HEK293 (cell line): ENCODE data around the gene NR3C2.

Experiments
- CTCF ChIA-PET: fragments of 350-600 bp; formaldehyde crosslinking; extraction: SDS; loops from one replicate; lab custom pipeline; 2021; ENCODE audit warnings: antibody characterized with exemption; lab: Yijun Ruan, JAX
- POLR2A ChIA-PET: fragments of 300-600 bp; formaldehyde crosslinking; extraction: SDS; loops from one replicate; lab custom pipeline; 2020; ENCODE audit warnings: antibody characterized with exemption, inconsistent platforms; lab: Yijun Ruan, JAX
- H3K27ac ChIP-seq: fragments of 200-500 bp; sonication (Bioruptor generic); 2 replicates; pipeline ENCODE4 v1.5.1; 2014; ENCODE audit warnings: low read depth, low read length, control low read depth, inconsistent platforms; ENCODE audit errors: extremely low read depth
- H3K36me3 ChIP-seq, 2 experiments: fragments of 200-500 bp in 1 of 2; sonication (Bioruptor generic) in 1 of 2; 1 replicate in 1 of 2; 2 replicates in 1 of 2; pipeline ENCODE4 v1.5.1; 2014 to 2017; ENCODE audit warnings: inconsistent platforms in 2 of 2, low read length in 2 of 2; ENCODE audit not compliant: control insufficient read depth in 2 of 2, insufficient read depth in 1 of 2
- H3K4me1 ChIP-seq: fragments of 200-500 bp; sonication (Bioruptor generic); 2 replicates; pipeline ENCODE4 v1.5.1; 2014; ENCODE audit warnings: mild to moderate bottlenecking, low read length, inconsistent platforms; ENCODE audit not compliant: control insufficient read depth, insufficient read depth
- H3K4me3 ChIP-seq: 2 replicates; pipeline ENCODE4 v1.5.1; 2011; ENCODE audit warnings: low read depth, mild to moderate bottlenecking, control low read depth, low read length, moderate library complexity
- H3K9me3 ChIP-seq: fragments of 200-500 bp; sonication (Bioruptor generic); 2 replicates; pipeline ENCODE4 v1.5.1; 2014; ENCODE audit warnings: low read depth, low read length, inconsistent platforms; ENCODE audit not compliant: control insufficient read depth, insufficient read depth
- BCL11A ChIP-seq: fragments of 450-650 bp; formaldehyde crosslinking; IDR thresholded peaks from 2 replicates; pipeline ENCODE4 v1.5.1; 2016; ENCODE audit warnings: low read depth, missing biosample characterization, missing genetic modification characterization
- HOXD13 ChIP-seq: sonication (generic); formaldehyde crosslinking; IDR thresholded peaks from 2 replicates; pipeline ENCODE4 v1.8.0; 2022; ENCODE audit warnings: missing genetic modification reagents, borderline replicate concordance
- ZBTB7A ChIP-seq: fragments of 450-650 bp; formaldehyde crosslinking; IDR thresholded peaks from 2 replicates; pipeline ENCODE4 v1.5.1; 2016; ENCODE audit warnings: low read depth, missing biosample characterization, missing genetic modification characterization
- ZFHX2 ChIP-seq: fragments of 450-650 bp; formaldehyde crosslinking; conservative IDR thresholded peaks from 2 replicates; pipeline ENCODE4 v1.5.1; 2016; ENCODE audit warnings: missing biosample characterization, missing genetic modification characterization
- ZNF157 ChIP-seq: fragments of 450-650 bp; formaldehyde crosslinking; IDR thresholded peaks from 2 replicates; pipeline ENCODE4 v1.5.1; 2016; ENCODE audit warnings: missing biosample characterization, missing genetic modification characterization
- ZNF174 ChIP-seq: fragments of 450-650 bp; formaldehyde crosslinking; IDR thresholded peaks from 2 replicates; pipeline ENCODE4 v1.5.0; 2017; ENCODE audit warnings: missing biosample characterization, mild to moderate bottlenecking, missing genetic modification characterization
- ZNF19 ChIP-seq: fragments of 450-650 bp; formaldehyde crosslinking; IDR thresholded peaks from 2 replicates; pipeline ENCODE4; 2016; ENCODE audit warnings: missing biosample characterization, missing genetic modification characterization, low read depth
- ZNF2 ChIP-seq: fragments of 450-650 bp; formaldehyde crosslinking; IDR thresholded peaks from 2 replicates; pipeline ENCODE4 v1.5.1; 2016; ENCODE audit warnings: missing biosample characterization, missing genetic modification characterization
- ZNF341 ChIP-seq: fragments of 450-650 bp; formaldehyde crosslinking; IDR thresholded peaks from 2 replicates; pipeline ENCODE4; 2016; ENCODE audit warnings: low read depth, missing biosample characterization, missing genetic modification characterization
- ZNF629 ChIP-seq: fragments of 450-650 bp; formaldehyde crosslinking; IDR thresholded peaks from 2 replicates; pipeline ENCODE4 v1.5.1; 2017; ENCODE audit warnings: missing biosample characterization, missing genetic modification characterization
- ZNF701 ChIP-seq: fragments of 450-650 bp; formaldehyde crosslinking; IDR thresholded peaks from 2 replicates; pipeline ENCODE4 v1.5.1; 2016; ENCODE audit warnings: missing biosample characterization, missing genetic modification characterization
- ZNF747 ChIP-seq: fragments of 450-650 bp; formaldehyde crosslinking; IDR thresholded peaks from 2 replicates; pipeline ENCODE4 v1.5.1; 2016; ENCODE audit warnings: missing biosample characterization, missing genetic modification characterization
- ZNF776 ChIP-seq: fragments of 450-650 bp; formaldehyde crosslinking; IDR thresholded peaks from 2 replicates; pipeline ENCODE4 v1.5.0; 2017; ENCODE audit warnings: missing biosample characterization, missing genetic modification characterization, borderline replicate concordance
- ZNF791 ChIP-seq: fragments of 450-650 bp; formaldehyde crosslinking; IDR thresholded peaks from 2 replicates; pipeline ENCODE4 v1.5.1; 2016; ENCODE audit warnings: missing biosample characterization, missing genetic modification characterization
- ZSCAN16 ChIP-seq: fragments of 450-650 bp; formaldehyde crosslinking; IDR thresholded peaks from 2 replicates; pipeline ENCODE4 v1.5.1; 2016; ENCODE audit warnings: missing biosample characterization, missing genetic modification characterization
- TF ChIP-seq, protein P1 (sequence below): fragments of 450-650 bp; formaldehyde crosslinking; IDR thresholded peaks from 2 replicates; pipeline ENCODE4 v1.5.1; 2016; ENCODE audit warnings: missing biosample characterization, missing genetic modification characterization
- TF ChIP-seq, protein P2 (sequence below): fragments of 450-650 bp; formaldehyde crosslinking; IDR thresholded peaks from 2 replicates; pipeline ENCODE4 v1.5.1; 2016; ENCODE audit warnings: missing biosample characterization, missing genetic modification characterization
- TF ChIP-seq, protein P3 (sequence below): fragments of 450-650 bp; formaldehyde crosslinking; IDR thresholded peaks from 2 replicates; pipeline ENCODE4 v1.5.1; 2016; ENCODE audit warnings: missing biosample characterization, missing genetic modification characterization
- TF ChIP-seq, protein P4 (sequence below): fragments of 450-650 bp; formaldehyde crosslinking; IDR thresholded peaks from 2 replicates; pipeline ENCODE4 v1.5.1; 2016; ENCODE audit warnings: missing biosample characterization, missing genetic modification characterization

NR3C2 gene

DNA sequence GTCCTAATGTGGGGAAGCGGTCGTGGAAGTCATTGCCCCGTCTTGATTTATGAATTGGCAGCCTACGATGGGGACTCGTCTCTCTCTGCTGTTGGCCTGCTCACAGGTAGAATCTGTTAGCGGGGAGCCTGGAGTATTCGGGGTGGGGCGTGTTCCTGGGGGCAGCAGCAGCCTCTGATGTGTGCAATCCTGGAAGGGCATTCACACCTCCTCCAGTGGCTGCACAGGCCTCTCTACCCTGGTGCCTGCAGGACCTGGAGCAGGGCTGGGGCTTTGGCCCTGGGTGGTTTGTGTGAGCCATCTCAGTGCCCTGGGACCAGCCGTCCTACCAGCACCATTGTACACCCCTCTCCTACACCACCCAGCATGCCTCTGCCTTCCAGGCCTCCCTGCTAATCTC, 369.4 kb downstream of the NR3C2 start:
- CTCF ChIA-PET = no interaction called here
- POLR2A ChIA-PET = no interaction called here
- no peak overlapping the region for H3K27ac ChIP-seq
- H3K4me3 ChIP-seq = no peak overlapping the region
- peaks cover 0 to 10% of the 10 kb centered on the region in 2 experiments; a peak in 1 of 3 replicates for H3K36me3 ChIP-seq
- no peaks in the 10 kb centered on the region for H3K4me1 ChIP-seq
- H3K9me3 ChIP-seq = no peaks in the 10 kb centered on the region; the same call in 1 of the 2 replicates
- TF ChIP-seq ZSCAN16 (tag by site-specific recombination) (no peak), ZNF629 (tag by site-specific recombination) (no peak), ZNF157 (tag by site-specific recombination) (no peak), ZBTB7A (tag by site-specific recombination) (no peak), ZNF701 (tag by site-specific recombination) (no peak), ZNF2 (no peak), HOXD13 (no peak), ZNF791 (no peak), ZNF174 (tag by site-specific recombination) (no peak), BCL11A (tag by site-specific recombination) (no peak), ZNF19 (tag by site-specific recombination) (no peak), ZNF341 (tag by site-specific recombination) (no peak), ZNF776 (tag by site-specific recombination) (no peak), ZNF747 (tag by site-specific recombination) (no peak), ZFHX2 (no peak)
- TF ChIP-seq, protein P1, sequence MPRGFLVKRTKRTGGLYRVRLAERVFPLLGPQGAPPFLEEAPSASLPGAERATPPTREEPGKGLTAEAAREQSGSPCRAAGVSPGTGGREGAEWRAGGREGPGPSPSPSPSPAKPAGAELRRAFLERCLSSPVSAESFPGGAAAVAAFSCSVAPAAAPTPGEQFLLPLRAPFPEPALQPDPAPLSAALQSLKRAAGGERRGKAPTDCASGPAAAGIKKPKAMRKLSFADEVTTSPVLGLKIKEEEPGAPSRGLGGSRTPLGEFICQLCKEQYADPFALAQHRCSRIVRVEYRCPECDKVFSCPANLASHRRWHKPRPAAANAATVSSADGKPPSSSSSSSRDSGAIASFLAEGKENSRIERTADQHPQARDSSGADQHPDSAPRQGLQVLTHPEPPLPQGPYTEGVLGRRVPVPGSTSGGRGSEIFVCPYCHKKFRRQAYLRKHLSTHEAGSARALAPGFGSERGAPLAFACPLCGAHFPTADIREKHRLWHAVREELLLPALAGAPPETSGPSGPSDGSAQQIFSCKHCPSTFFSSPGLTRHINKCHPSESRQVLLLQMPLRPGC (tag by site-specific recombination) = no peak
- TF ChIP-seq, protein P2, sequence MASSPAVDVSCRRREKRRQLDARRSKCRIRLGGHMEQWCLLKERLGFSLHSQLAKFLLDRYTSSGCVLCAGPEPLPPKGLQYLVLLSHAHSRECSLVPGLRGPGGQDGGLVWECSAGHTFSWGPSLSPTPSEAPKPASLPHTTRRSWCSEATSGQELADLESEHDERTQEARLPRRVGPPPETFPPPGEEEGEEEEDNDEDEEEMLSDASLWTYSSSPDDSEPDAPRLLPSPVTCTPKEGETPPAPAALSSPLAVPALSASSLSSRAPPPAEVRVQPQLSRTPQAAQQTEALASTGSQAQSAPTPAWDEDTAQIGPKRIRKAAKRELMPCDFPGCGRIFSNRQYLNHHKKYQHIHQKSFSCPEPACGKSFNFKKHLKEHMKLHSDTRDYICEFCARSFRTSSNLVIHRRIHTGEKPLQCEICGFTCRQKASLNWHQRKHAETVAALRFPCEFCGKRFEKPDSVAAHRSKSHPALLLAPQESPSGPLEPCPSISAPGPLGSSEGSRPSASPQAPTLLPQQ = no peak
- TF ChIP-seq, protein P3, sequence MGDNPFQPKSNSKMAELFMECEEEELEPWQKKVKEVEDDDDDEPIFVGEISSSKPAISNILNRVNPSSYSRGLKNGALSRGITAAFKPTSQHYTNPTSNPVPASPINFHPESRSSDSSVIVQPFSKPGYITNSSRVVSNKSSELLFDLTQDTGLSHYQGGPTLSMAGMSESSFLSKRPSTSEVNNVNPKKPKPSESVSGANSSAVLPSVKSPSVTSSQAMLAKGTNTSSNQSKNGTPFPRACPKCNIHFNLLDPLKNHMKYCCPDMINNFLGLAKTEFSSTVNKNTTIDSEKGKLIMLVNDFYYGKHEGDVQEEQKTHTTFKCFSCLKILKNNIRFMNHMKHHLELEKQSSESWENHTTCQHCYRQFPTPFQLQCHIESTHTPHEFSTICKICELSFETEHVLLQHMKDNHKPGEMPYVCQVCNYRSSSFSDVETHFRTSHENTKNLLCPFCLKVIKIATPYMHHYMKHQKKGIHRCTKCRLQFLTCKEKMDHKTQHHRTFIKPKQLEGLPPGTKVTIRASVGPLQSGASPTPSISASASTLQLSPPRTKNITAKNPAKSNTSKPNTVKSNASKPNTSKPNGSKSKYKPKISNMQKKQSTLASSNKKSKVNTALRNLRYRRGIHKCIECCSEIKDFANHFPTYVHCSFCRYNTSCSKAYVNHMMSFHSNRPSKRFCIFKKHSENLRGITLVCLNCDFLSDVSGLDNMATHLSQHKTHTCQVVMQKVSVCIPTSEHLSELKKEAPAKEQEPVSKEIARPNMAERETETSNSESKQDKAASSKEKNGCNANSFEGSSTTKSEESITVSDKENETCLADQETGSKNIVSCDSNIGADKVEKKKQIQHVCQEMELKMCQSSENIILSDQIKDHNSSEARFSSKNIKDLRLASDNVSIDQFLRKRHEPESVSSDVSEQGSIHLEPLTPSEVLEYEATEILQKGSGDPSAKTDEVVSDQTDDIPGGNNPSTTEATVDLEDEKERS (tag by site-specific recombination) = no peak
- TF ChIP-seq, protein P4, sequence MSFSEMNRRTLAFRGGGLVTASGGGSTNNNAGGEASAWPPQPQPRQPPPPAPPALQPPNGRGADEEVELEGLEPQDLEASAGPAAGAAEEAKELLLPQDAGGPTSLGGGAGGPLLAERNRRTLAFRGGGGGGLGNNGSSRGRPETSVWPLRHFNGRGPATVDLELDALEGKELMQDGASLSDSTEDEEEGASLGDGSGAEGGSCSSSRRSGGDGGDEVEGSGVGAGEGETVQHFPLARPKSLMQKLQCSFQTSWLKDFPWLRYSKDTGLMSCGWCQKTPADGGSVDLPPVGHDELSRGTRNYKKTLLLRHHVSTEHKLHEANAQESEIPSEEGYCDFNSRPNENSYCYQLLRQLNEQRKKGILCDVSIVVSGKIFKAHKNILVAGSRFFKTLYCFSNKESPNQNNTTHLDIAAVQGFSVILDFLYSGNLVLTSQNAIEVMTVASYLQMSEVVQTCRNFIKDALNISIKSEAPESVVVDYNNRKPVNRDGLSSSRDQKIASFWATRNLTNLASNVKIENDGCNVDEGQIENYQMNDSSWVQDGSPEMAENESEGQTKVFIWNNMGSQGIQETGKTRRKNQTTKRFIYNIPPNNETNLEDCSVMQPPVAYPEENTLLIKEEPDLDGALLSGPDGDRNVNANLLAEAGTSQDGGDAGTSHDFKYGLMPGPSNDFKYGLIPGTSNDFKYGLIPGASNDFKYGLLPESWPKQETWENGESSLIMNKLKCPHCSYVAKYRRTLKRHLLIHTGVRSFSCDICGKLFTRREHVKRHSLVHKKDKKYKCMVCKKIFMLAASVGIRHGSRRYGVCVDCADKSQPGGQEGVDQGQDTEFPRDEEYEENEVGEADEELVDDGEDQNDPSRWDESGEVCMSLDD (tag by site-specific recombination) = no peak
- TF ChIP-seq, all 188 proteins: peak for 0
